CD4-positive, alpha-beta T cell treated with Interleukin-1 beta for 1 hour (primary cell): Measurements from ENCODE around the gene TERT.
"Not testable (repeated sequence)": the region's sequence is repeated elsewhere in the genome, so short reads cannot be mapped to it uniquely, and the experiment has no call there.

ENCODE experiments used
- DNase-seq, 2 donors: peaks; one replicate each; pipeline ENCODE4 v3.0.0-alpha.2; 2020 to 2022

The TERT gene

GRCh38 chr5:1277781-1278180 lies 17.1 kb downstream of the TERT start:
- no peak for DNase-seq

GRCh38 chr5:1277331-1277730 lies 17.5 kb downstream of the TERT start:
- DNase-seq: no peak

- no peak for DNase-seq
Measured at GRCh38 chr5:1276930-1277329, 17.9 kb downstream of the TERT start.

- not testable (repeated sequence) for DNase-seq
Measured at GRCh38 chr5:1275397-1276391, 19.2 kb downstream of the TERT start.

GRCh38 chr5:1274471-1274870 lies 20.4 kb downstream of the TERT start:
- DNase-seq: no peak

- no peak for DNase-seq
Measured at GRCh38 chr5:1273745-1274144, 21.1 kb downstream of the TERT start.

- no peak for DNase-seq
Measured at GRCh38 chr5:1272201-1272600, 22.7 kb downstream of the TERT start.

- DNase-seq: no peak
Measured at GRCh38 chr5:1270933-1271914, 23.6 kb downstream of the TERT start.

GRCh38 chr5:1270426-1270825 lies 24.4 kb downstream of the TERT start:
- DNase-seq: no peak

- DNase-seq: peak in 1 of 2 donors; percentile 22
Measured at GRCh38 chr5:1268666-1269065, 26.2 kb downstream of the TERT start.

GRCh38 chr5:1268056-1268455 lies 26.8 kb downstream of the TERT start:
- DNase-seq: no peak

GRCh38 chr5:1267464-1267863 lies 27.4 kb downstream of the TERT start:
- not testable (repeated sequence) for DNase-seq

GRCh38 chr5:1266791-1267190 lies 28.1 kb downstream of the TERT start:
- DNase-seq: no peak

- DNase-seq: no peak
Measured at GRCh38 chr5:1265461-1266455, 29.1 kb downstream of the TERT start.

GRCh38 chr5:1265026-1265425 lies 29.8 kb downstream of the TERT start:
- no peak for DNase-seq

- no peak for DNase-seq
Measured at GRCh38 chr5:1264211-1264610, 30.7 kb downstream of the TERT start.

- no peak for DNase-seq
Measured at GRCh38 chr5:1262381-1262780, 32.5 kb downstream of the TERT start.

GRCh38 chr5:1261643-1262042 lies 33.2 kb downstream of the TERT start:
- DNase-seq: no peak

- DNase-seq: no peak
Measured at GRCh38 chr5:1259806-1260480, 34.9 kb downstream of the TERT start.

- no peak for DNase-seq
Measured at GRCh38 chr5:1257841-1258240, 37.0 kb downstream of the TERT start.

- DNase-seq: no peak
Measured at GRCh38 chr5:1257363-1257762, 37.5 kb downstream of the TERT start.

- DNase-seq: no peak
Measured at GRCh38 chr5:1256776-1257175, 38.1 kb downstream of the TERT start.
